ENCODE results near the gene ISG20.
"Not testable (repeated sequence)": the region's sequence is repeated elsewhere in the genome, so short reads cannot be mapped to it uniquely, and the experiment has no call there.

ISG20 gene

GRCh38 chr15:88636050-88636449 lies 2.8 kb upstream of the ISG20 start:
- TF ChIP-seq CTCF (IDR thresholded peaks at IDR 0.05; ENCODE audit: insufficient read depth, low read length, poor library complexity, severe bottlenecking), result no peak
- Histone ChIP-seq H3K4me3 (replicated peaks; ENCODE audit: low read depth, low read length) (no peak overlapping the region), H3K27me3 (replicated peaks; ENCODE audit: control insufficient read depth, insufficient read depth, low read length) (no peaks in the 10 kb centered on the region), H3K36me3 (ENCODE audit: control insufficient read depth, insufficient read depth, low read length) (peaks cover 19% of the 10 kb centered on the region)
- DNase-seq (ENCODE audit: extremely low read depth, insufficient read length), result no peak

- DNase-seq (ENCODE audit: extremely low read depth, insufficient read length), result no peak
- Histone ChIP-seq H3K4me3 (replicated peaks; ENCODE audit: low read depth, low read length) (no peak overlapping the region), H3K27me3 (replicated peaks; ENCODE audit: control insufficient read depth, insufficient read depth, low read length) (no peaks in the 10 kb centered on the region), H3K36me3 (ENCODE audit: control insufficient read depth, insufficient read depth, low read length) (peaks cover 14% of the 10 kb centered on the region)
- TF ChIP-seq CTCF (IDR thresholded peaks at IDR 0.05; ENCODE audit: insufficient read depth, low read length, poor library complexity, severe bottlenecking), result no peak
These were observed 2.2 kb upstream of the ISG20 start for GRCh38 chr15:88636654-88637053.

- DNase-seq (ENCODE audit: extremely low read depth, insufficient read length), result no peak
- no peak overlapping the region for H3K4me3 ChIP-seq (replicated peaks; ENCODE audit: low read depth, low read length)
- no peak for TF ChIP-seq CTCF (IDR thresholded peaks at IDR 0.05; ENCODE audit: insufficient read depth, low read length, poor library complexity, severe bottlenecking)
These were observed 1.4 kb upstream of the ISG20 start for GRCh38 chr15:88637436-88637835.

GRCh38 chr15:88637841-88638625 lies 783 bp upstream of the ISG20 start:
- no peak for TF ChIP-seq CTCF (IDR thresholded peaks at IDR 0.05; ENCODE audit: insufficient read depth, low read length, poor library complexity, severe bottlenecking)
- peaks cover 9% of the 10 kb centered on the region for H3K36me3 ChIP-seq (ENCODE audit: control insufficient read depth, insufficient read depth, low read length)
- H3K4me3 ChIP-seq (replicated peaks; ENCODE audit: low read depth, low read length), result peak overlapping the region; percentile 72
- no peak for DNase-seq (ENCODE audit: extremely low read depth, insufficient read length)
- H3K27me3 ChIP-seq (replicated peaks; ENCODE audit: control insufficient read depth, insufficient read depth, low read length), result no peaks in the 10 kb centered on the region

More at GRCh38 chr15:88637436-88637835, 1.4 kb upstream of the ISG20 start:
- Histone ChIP-seq H3K27me3 (replicated peaks; ENCODE audit: control insufficient read depth, insufficient read depth, low read length) (no peaks in the 10 kb centered on the region), H3K36me3 (ENCODE audit: control insufficient read depth, insufficient read depth, low read length) (peaks cover 9% of the 10 kb centered on the region)

GRCh38 chr15:88641959-88642452 lies 3.2 kb downstream of the ISG20 start:
- H3K4me3 ChIP-seq (replicated peaks; ENCODE audit: low read depth, low read length), result no peak overlapping the region
- no peak for DNase-seq (ENCODE audit: extremely low read depth, insufficient read length)
- H3K36me3 ChIP-seq (ENCODE audit: control insufficient read depth, insufficient read depth, low read length), result peaks cover 7% of the 10 kb centered on the region
- no peaks in the 10 kb centered on the region for H3K27me3 ChIP-seq (replicated peaks; ENCODE audit: control insufficient read depth, insufficient read depth, low read length)
- no peak for TF ChIP-seq CTCF (IDR thresholded peaks at IDR 0.05; ENCODE audit: insufficient read depth, low read length, poor library complexity, severe bottlenecking)

- not testable (repeated sequence) for DNase-seq (ENCODE audit: extremely low read depth, insufficient read length); H3K27me3 ChIP-seq (replicated peaks; ENCODE audit: control insufficient read depth, insufficient read depth, low read length); H3K36me3 ChIP-seq (ENCODE audit: control insufficient read depth, insufficient read depth, low read length); H3K4me3 ChIP-seq (replicated peaks; ENCODE audit: low read depth, low read length)
These were observed 3.7 kb downstream of the ISG20 start for GRCh38 chr15:88642514-88642913.

Data from GM06990 (cell line).